B cell (primary cell): ENCODE measurements around the gene LPAR2. TPM values are rescaled to one million over a fixed set of nuclear protein-coding genes. Genes with fewer than 3 reads are reported as not detected.

Experiments used
- ATAC-seq: fragments of 200-7000 bp; cut with Tn5 transposase; one replicate; pipeline ENCODE4 v1.10.0; 2021; ENCODE audit warnings: low read depth, mild to moderate bottlenecking, moderate number of reproducible peaks, moderate library complexity
- CTCF ChIA-PET: fragments of 350-600 bp; sonication (Branson Sonifier 250); formaldehyde crosslinking; loops from one replicate; lab custom pipeline; 2021; ENCODE audit warnings: antibody characterized with exemption, inconsistent platforms; lab: Charles Lee
- POLR2A ChIA-PET: fragments of 350-600 bp; sonication (Branson Sonifier 250); formaldehyde crosslinking; loops from one replicate; lab custom pipeline; 2021; ENCODE audit warnings: antibody characterized with exemption; lab: Charles Lee
- DNase-seq: peaks from one replicate; pipeline ENCODE4 v3.0.0; 2013
- H2AFZ ChIP-seq: 2 replicates; pipeline ENCODE4 v1.6.1; 2012; ENCODE audit warnings: mild to moderate bottlenecking, low read depth, low read length; ENCODE audit not compliant: insufficient read depth, poor library complexity, severe bottlenecking
- H3K27ac ChIP-seq, 2 donors: 1 replicate in 1 of 2; 2 replicates in 1 of 2; pipeline ENCODE4 v1.5.1; 2012 to 2013; ENCODE audit warnings: low read length in 2 of 2, mild to moderate bottlenecking in 2 of 2, moderate library complexity in 1 of 2
- H3K27me3 ChIP-seq, 4 experiments: fragments of 200-600 bp in 1 of 4; sonication (generic) in 1 of 4; replicated peaks in 1 of 4; 1 replicate in 2 of 4; 2 replicates in 2 of 4; pipeline versions ENCODE4 v1.6.1 to v1.7.0; 2013 to 2016; ENCODE audit warnings: low read length in 3 of 4, mild to moderate bottlenecking in 2 of 4, mixed read lengths in 1 of 4, moderate library complexity in 1 of 4; ENCODE audit not compliant: insufficient read depth in 4 of 4, control insufficient read depth in 3 of 4; ENCODE audit errors: control extremely low read depth in 1 of 4
- H3K36me3 ChIP-seq, 2 experiments: replicated peaks in 1 of 2; 1 replicate in 1 of 2; 2 replicates in 1 of 2; pipeline versions ENCODE4 v1.6.1 to v1.7.1; 2013; ENCODE audit warnings: low read length in 1 of 2; ENCODE audit not compliant: insufficient read depth in 2 of 2, control insufficient read depth in 1 of 2; ENCODE audit errors: control extremely low read depth in 1 of 2, extremely low read depth in 1 of 2
- H3K4me1 ChIP-seq, 2 donors: fragments of 200-600 bp in 1 of 2; sonication (generic) in 1 of 2; 1 replicate in 1 of 2; 2 replicates in 1 of 2; pipeline versions ENCODE4 v1.5.1 to v1.6.1; 2013 to 2017; ENCODE audit warnings: low read length in 2 of 2; ENCODE audit not compliant: control insufficient read depth in 2 of 2, insufficient read depth in 2 of 2
- H3K4me2 ChIP-seq: replicated peaks from 2 replicates; pipeline ENCODE3; 2012; ENCODE audit warnings: mild to moderate bottlenecking, low read depth, low read length; ENCODE audit not compliant: poor library complexity, severe bottlenecking
- H3K4me3 ChIP-seq, 5 experiments: fragments of 200-600 bp in 1 of 5; sonication (generic) in 1 of 5; 1 replicate in 3 of 5; 2 replicates in 2 of 5; pipeline versions ENCODE4 v1.5.1 to v1.7.0; 2011 to 2016; ENCODE audit warnings: low read length in 4 of 5, mild to moderate bottlenecking in 4 of 5, low read depth in 2 of 5, control low read depth in 1 of 5, moderate library complexity in 1 of 5; ENCODE audit not compliant: insufficient read depth in 1 of 5; ENCODE audit errors: control extremely low read depth in 1 of 5, extremely low read depth in 1 of 5
- H3K79me2 ChIP-seq: fragments of 200-600 bp; sonication (generic); one replicate; pipeline ENCODE4 v1.6.0; 2016; ENCODE audit warnings: low read length; ENCODE audit not compliant: control insufficient read depth, insufficient read depth
- H3K9ac ChIP-seq: fragments of 200-600 bp; sonication (generic); 2 replicates; pipeline ENCODE4 v1.6.1; 2017; ENCODE audit warnings: mild to moderate bottlenecking, low read length, moderate library complexity
- H3K9me3 ChIP-seq, 3 donors: one replicate each; pipeline versions ENCODE4 v1.6.1 to v1.7.1; 2013; ENCODE audit warnings: low read length in 2 of 3; ENCODE audit not compliant: control insufficient read depth in 2 of 3, insufficient read depth in 1 of 3; ENCODE audit errors: control extremely low read depth in 1 of 3
- H4K20me1 ChIP-seq: 2 replicates; pipeline ENCODE4 v1.6.0; 2012; ENCODE audit warnings: mild to moderate bottlenecking, low read length; ENCODE audit not compliant: insufficient read depth, control insufficient read depth, poor library complexity, severe bottlenecking
- H3K27ac Mint-ChIP-seq: one replicate; pipeline ENCODE4 v1.8.0; 2021; ENCODE audit warnings: mixed read lengths
- H3K27me3 Mint-ChIP-seq: one replicate; pipeline ENCODE4 v1.8.0; 2021; ENCODE audit warnings: mixed read lengths
- H3K4me1 Mint-ChIP-seq: one replicate; pipeline ENCODE4 v1.8.0; 2021; ENCODE audit warnings: mixed read lengths
- H3K4me3 Mint-ChIP-seq: one replicate; pipeline ENCODE4 v1.8.0; 2021; ENCODE audit warnings: mixed read lengths
- H3K9me3 Mint-ChIP-seq: one replicate; pipeline ENCODE4 v1.8.0; 2022; ENCODE audit warnings: mixed read lengths; ENCODE audit not compliant: insufficient read depth
- EZH2 ChIP-seq: IDR thresholded peaks from 2 replicates; pipeline ENCODE4 v1.6.1; 2012; ENCODE audit warnings: borderline replicate concordance, low read depth, mild to moderate bottlenecking, moderate library complexity, low read length; ENCODE audit not compliant: insufficient read depth, poor library complexity, severe bottlenecking
- WGBS: methylation state at CpG from one replicate; pipeline ENCODE4 v1.1.5; 2013; ENCODE audit warnings: missing lambda C conversion rate; ENCODE audit not compliant: insufficient coverage; 5-methylcytosine and 5-hydroxymethylcytosine counted together
- intact Hi-C: fragments of 100-400 bp; cut with micrococcal nuclease; formaldehyde crosslinking; loops from one replicate; pipeline ENCODE4 v1.10.0; 2022
- polyA plus RNA-seq: library from polyadenylated mRNA; depleted of rRNA; stranded (reverse); fragments of >200 nt; gene quantifications from 2 replicates; pipeline ENCODE4 v1.2.3, GENCODE V29; 2012
- total RNA-seq, 2 donors: library from RNA; stranded (reverse); fragments of 120-200 nt in 1 of 2; gene quantifications; 1 replicate in 1 of 2; 2 replicates in 1 of 2; pipeline versions ENCODE4 v1.2.3 to v1.2.4, GENCODE V29; 2013 to 2022
- TF ChIP-seq, protein P1 (sequence below): fragments of 200-600 bp; IDR thresholded peaks from one replicate; pipeline ENCODE4 v1.8.0; 2022; ENCODE audit warnings: antibody characterized with exemption, mild to moderate bottlenecking

LPAR2 gene
- total and polyA plus RNA-seq, 2 donors (not counting 1 experiment from before 2014, with no cell fraction given) = 27.1 to 37.2 TPM

DNA sequence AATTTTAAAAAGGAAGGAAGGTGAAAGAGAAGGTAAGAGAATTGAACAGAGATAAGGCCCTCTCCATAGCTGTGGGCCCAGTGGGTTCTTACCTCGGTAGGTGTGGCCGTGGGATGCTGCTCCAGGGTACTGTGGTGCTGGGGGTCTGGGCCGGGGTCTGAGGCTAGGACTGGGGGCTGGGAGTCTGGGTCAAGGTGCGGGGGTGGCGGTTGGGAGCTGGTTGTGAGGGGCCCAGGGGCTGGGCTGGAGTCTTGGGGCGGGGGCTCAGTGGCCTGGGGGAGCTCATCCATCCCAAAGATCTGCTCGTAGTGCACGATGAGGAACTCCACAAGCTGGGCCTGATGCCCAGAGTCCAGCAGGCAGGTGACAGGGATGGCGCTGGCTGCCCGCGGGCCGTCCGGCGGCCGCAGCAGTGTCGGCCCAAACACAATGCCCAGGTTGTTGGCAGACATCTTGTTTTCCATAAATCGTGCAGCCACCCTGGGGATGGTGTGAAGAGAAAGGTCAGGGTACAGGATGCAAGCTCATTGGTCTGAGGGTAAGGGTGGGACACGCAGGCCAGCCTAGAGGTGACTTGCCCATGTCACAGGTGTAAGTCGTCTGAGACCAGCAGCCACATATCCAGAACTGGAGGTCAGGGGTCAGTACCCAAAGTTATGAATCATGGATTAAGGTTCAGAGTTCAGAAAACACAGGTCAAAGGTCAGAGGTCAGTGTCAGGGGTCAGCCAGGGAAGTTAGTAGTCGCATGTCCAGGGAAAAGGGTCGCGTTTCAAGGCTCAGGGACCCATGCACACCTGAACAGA lies 5.9 kb upstream of the LPAR2 start:
- Histone ChIP-seq H3K27ac (no peak overlapping the region), H3K79me2 (peaks cover 19% of the 10 kb centered on the region), H3K27me3 (no peaks in the 10 kb centered on the region), H3K36me3 (peaks cover 0 to 72% of the 10 kb centered on the region in 2 experiments), H3K9me3 (peaks cover 0 to 5% (median 0%) of the 10 kb centered on the region in 3 donors), H3K4me2 (no peak overlapping the region), H3K4me1 (peaks cover 0 to 6% of the 10 kb centered on the region in 2 donors), H3K4me3 (no peak overlapping the region), H3K9ac (no peak overlapping the region), H4K20me1 (peaks cover 38% of the 10 kb centered on the region), H2AFZ (no peak overlapping the region)
- peak overlapping the region; percentile 20 for H3K27ac Mint-ChIP-seq
- no peaks in the 10 kb centered on the region for H3K9me3 Mint-ChIP-seq
- no peak for DNase-seq
- CTCF ChIA-PET = interaction anchor here (1.3 kb wide), 1 partner anchor 102 kb away, joined by 3 read pairs; no protein-coding TSS in a partner anchor
- POLR2A ChIA-PET = interaction anchor here (0.6 kb wide), 3 partner anchors 26 to 785 kb away, joined by 4 to 10 read pairs (median 5); no protein-coding TSS in a partner anchor
- intact Hi-C loops = no loop called here
- WGBS = 96% methylated on average over 19 of the region's 22 CpGs
- H3K4me1 Mint-ChIP-seq = peaks cover 3% of the 10 kb centered on the region
- no peak for ATAC-seq
- no peaks in the 10 kb centered on the region for H3K27me3 Mint-ChIP-seq
- TF ChIP-seq, protein P1, sequence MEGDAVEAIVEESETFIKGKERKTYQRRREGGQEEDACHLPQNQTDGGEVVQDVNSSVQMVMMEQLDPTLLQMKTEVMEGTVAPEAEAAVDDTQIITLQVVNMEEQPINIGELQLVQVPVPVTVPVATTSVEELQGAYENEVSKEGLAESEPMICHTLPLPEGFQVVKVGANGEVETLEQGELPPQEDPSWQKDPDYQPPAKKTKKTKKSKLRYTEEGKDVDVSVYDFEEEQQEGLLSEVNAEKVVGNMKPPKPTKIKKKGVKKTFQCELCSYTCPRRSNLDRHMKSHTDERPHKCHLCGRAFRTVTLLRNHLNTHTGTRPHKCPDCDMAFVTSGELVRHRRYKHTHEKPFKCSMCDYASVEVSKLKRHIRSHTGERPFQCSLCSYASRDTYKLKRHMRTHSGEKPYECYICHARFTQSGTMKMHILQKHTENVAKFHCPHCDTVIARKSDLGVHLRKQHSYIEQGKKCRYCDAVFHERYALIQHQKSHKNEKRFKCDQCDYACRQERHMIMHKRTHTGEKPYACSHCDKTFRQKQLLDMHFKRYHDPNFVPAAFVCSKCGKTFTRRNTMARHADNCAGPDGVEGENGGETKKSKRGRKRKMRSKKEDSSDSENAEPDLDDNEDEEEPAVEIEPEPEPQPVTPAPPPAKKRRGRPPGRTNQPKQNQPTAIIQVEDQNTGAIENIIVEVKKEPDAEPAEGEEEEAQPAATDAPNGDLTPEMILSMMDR = no peak
- TF ChIP-seq EZH2 = no peak
- no peak overlapping the region for H3K4me3 Mint-ChIP-seq

DNA sequence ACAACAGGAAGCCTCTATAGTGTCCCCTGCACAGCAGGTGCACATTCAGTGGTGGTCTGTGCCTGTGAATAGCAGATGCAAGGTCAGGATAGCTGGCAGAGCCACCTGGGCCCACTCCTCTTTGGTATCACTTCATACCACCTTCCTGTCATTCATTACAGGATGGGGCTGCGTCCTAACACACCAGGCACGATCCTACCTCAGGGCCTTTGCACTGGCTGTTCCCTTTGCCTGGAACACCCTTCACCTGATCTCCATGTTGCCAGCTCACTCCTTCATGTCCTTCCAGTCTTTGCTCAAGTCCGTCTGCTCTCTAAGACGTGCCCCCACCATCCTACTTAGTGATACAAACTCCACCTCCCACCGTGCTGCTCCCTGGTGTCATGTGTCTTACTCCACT lies 4.6 kb upstream of the LPAR2 start:
- H3K9me3 Mint-ChIP-seq = no peaks in the 10 kb centered on the region
- H3K27me3 ChIP-seq = no peaks in the 10 kb centered on the region
- H3K4me1 ChIP-seq = peaks cover 0 to 12% of the 10 kb centered on the region in 2 donors
- no peak for TF ChIP-seq EZH2
- TF ChIP-seq, protein P1 = no peak
- no peak overlapping the region for H2AFZ ChIP-seq
- H3K79me2 ChIP-seq = peaks cover 11% of the 10 kb centered on the region
- H3K27ac Mint-ChIP-seq = no peak overlapping the region
- no peak overlapping the region for H3K27ac ChIP-seq
- H3K9me3 ChIP-seq = peaks cover 0 to 4% (median 0%) of the 10 kb centered on the region in 3 donors
- no peak overlapping the region for H3K4me3 Mint-ChIP-seq
- DNase-seq (no peak), ATAC-seq (no peak)
- no peak overlapping the region for H3K4me3 ChIP-seq
- H3K36me3 ChIP-seq = peaks cover 0 to 63% of the 10 kb centered on the region in 2 experiments
- peaks cover 29% of the 10 kb centered on the region for H4K20me1 ChIP-seq
- H3K4me2 ChIP-seq = no peak overlapping the region
- peaks cover 6% of the 10 kb centered on the region for H3K4me1 Mint-ChIP-seq
- no peaks in the 10 kb centered on the region for H3K27me3 Mint-ChIP-seq
- CTCF ChIA-PET = no interaction called here
- POLR2A ChIA-PET = no interaction called here
- intact Hi-C loops = no loop called here
- H3K9ac ChIP-seq = no peak overlapping the region
- WGBS = 93% methylated on average over 5 of the region's 5 CpGs
